Stimulated activated naive B cell treated with anti-CD40 and anti-IgM and Interleukin-4, amounts not matched to agents 10 μg/mL and 1 μg/mL and 100 μg/mL, for 72 hours (primary cell): Measurements from ENCODE around the gene VGLL4.

Experiments used
- ATAC-seq, 2 donors: fragments of 150-1000 bp; cut with Tn5 transposase; replicated peaks; 2 replicates each; pipeline ENCODE4 v1.10.0; 2021; ENCODE audit warnings: moderate library complexity in 1 of 2
- DNase-seq: peaks from one replicate; pipeline ENCODE4 v3.0.0; 2021
- H3K27ac Mint-ChIP-seq: one replicate; pipeline ENCODE4 v1.8.0; 2022; ENCODE audit warnings: mild to moderate bottlenecking, mixed read lengths
- H3K27me3 Mint-ChIP-seq, 2 donors: one replicate each; pipeline ENCODE4 v1.8.0; 2022; ENCODE audit warnings: mixed read lengths in 2 of 2
- H3K36me3 Mint-ChIP-seq, 2 donors: one replicate each; pipeline ENCODE4 v1.8.0; 2022; ENCODE audit warnings: mixed read lengths in 2 of 2, mild to moderate bottlenecking in 1 of 2
- H3K4me1 Mint-ChIP-seq, 2 donors: one replicate each; pipeline ENCODE4 v1.8.0; 2022; ENCODE audit warnings: mixed read lengths in 2 of 2, mild to moderate bottlenecking in 1 of 2
- H3K4me3 Mint-ChIP-seq, 2 donors: one replicate each; pipeline ENCODE4 v1.8.0; 2022; ENCODE audit warnings: mild to moderate bottlenecking in 2 of 2, mixed read lengths in 2 of 2, moderate library complexity in 1 of 2
- H3K9me3 Mint-ChIP-seq, 2 donors: one replicate each; pipeline ENCODE4 v1.8.0; 2022; ENCODE audit warnings: mixed read lengths in 2 of 2, mild to moderate bottlenecking in 1 of 2

Gene VGLL4

GRCh38 chr3:11641683-11642430, 1.9 kb downstream of the VGLL4 start:
- Mint-ChIP-seq H3K27ac (peak overlapping the region; percentile 98), H3K4me1 (peaks cover 30 to 37% of the 10 kb centered on the region in 2 donors), H3K27me3 (no peaks in the 10 kb centered on the region), H3K9me3 (no peaks in the 10 kb centered on the region), H3K36me3 (peaks cover 8 to 10% of the 10 kb centered on the region in 2 donors), H3K4me3 (peak overlapping the region; percentile 98 to 99)
- DNase-seq (no peak), ATAC-seq (no peak)

GRCh38 chr3:11641316-11641682, 2.4 kb downstream of the VGLL4 start:
- Mint-ChIP-seq H3K4me3 (peak overlapping the region; percentile 98 to 99), H3K9me3 (no peaks in the 10 kb centered on the region), H3K27me3 (no peaks in the 10 kb centered on the region), H3K4me1 (peaks cover 30 to 37% of the 10 kb centered on the region in 2 donors), H3K27ac (peak overlapping the region; percentile 98), H3K36me3 (peaks cover 8 to 10% of the 10 kb centered on the region in 2 donors)
- DNase-seq, result no peak
- ATAC-seq, result no peak

GRCh38 chr3:11640009-11640673, 3.6 kb downstream of the VGLL4 start:
- ATAC-seq, result no peak
- peaks cover 8 to 10% of the 10 kb centered on the region in 2 donors for H3K36me3 Mint-ChIP-seq
- no peaks in the 10 kb centered on the region for H3K27me3 Mint-ChIP-seq
- H3K4me3 Mint-ChIP-seq, result peak overlapping the region; percentile 23 to 26
- H3K27ac Mint-ChIP-seq, result no peak overlapping the region
- no peak for DNase-seq
- peaks cover 31 to 37% of the 10 kb centered on the region in 2 donors for H3K4me1 Mint-ChIP-seq
- no peaks in the 10 kb centered on the region for H3K9me3 Mint-ChIP-seq

GRCh38 chr3:11638495-11639358, 5.0 kb downstream of the VGLL4 start:
- H3K9me3 Mint-ChIP-seq, result no peaks in the 10 kb centered on the region
- no peaks in the 10 kb centered on the region for H3K27me3 Mint-ChIP-seq
- no peak overlapping the region for H3K27ac Mint-ChIP-seq
- no peak overlapping the region for H3K4me3 Mint-ChIP-seq
- H3K4me1 Mint-ChIP-seq, result peaks cover 37 to 42% of the 10 kb centered on the region in 2 donors
- ATAC-seq (no peak), DNase-seq (no peak)
- peaks cover 8 to 10% of the 10 kb centered on the region in 2 donors for H3K36me3 Mint-ChIP-seq

- peaks cover 7 to 8% of the 10 kb centered on the region in 2 donors for H3K36me3 Mint-ChIP-seq
- no peaks in the 10 kb centered on the region for H3K9me3 Mint-ChIP-seq
- H3K27me3 Mint-ChIP-seq, result no peaks in the 10 kb centered on the region
- H3K27ac Mint-ChIP-seq, result no peak overlapping the region
- no peak overlapping the region for H3K4me3 Mint-ChIP-seq
- ATAC-seq, result no peak
- no peak for DNase-seq
- peaks cover 38 to 43% of the 10 kb centered on the region in 2 donors for H3K4me1 Mint-ChIP-seq
These were observed 5.7 kb downstream of the VGLL4 start for GRCh38 chr3:11637901-11638458.

GRCh38 chr3:11636394-11636770, 7.3 kb downstream of the VGLL4 start:
- Mint-ChIP-seq H3K36me3 (peaks cover 5 to 6% of the 10 kb centered on the region in 2 donors), H3K9me3 (no peaks in the 10 kb centered on the region), H3K4me1 (peaks cover 42 to 45% of the 10 kb centered on the region in 2 donors), H3K27me3 (no peaks in the 10 kb centered on the region), H3K27ac (no peak overlapping the region), H3K4me3 (no peak overlapping the region)
- no peak for DNase-seq
- no peak for ATAC-seq

GRCh38 chr3:11635680-11636393, 7.9 kb downstream of the VGLL4 start:
- ATAC-seq (no peak), DNase-seq (no peak)
- no peaks in the 10 kb centered on the region for H3K27me3 Mint-ChIP-seq
- H3K27ac Mint-ChIP-seq, result no peak overlapping the region
- H3K36me3 Mint-ChIP-seq, result peaks cover 4 to 5% of the 10 kb centered on the region in 2 donors
- H3K4me3 Mint-ChIP-seq, result no peak overlapping the region
- H3K4me1 Mint-ChIP-seq, result peaks cover 43 to 46% of the 10 kb centered on the region in 2 donors
- no peaks in the 10 kb centered on the region for H3K9me3 Mint-ChIP-seq

- DNase-seq, result no peak
- no peak for ATAC-seq
- Mint-ChIP-seq H3K4me1 (peaks cover 39 to 41% of the 10 kb centered on the region in 2 donors), H3K27me3 (no peaks in the 10 kb centered on the region), H3K9me3 (no peaks in the 10 kb centered on the region), H3K4me3 (no peak overlapping the region), H3K27ac (peak overlapping the region; percentile 1), H3K36me3 (peaks cover 0 to 4% of the 10 kb centered on the region in 2 donors)
These were observed 8.6 kb downstream of the VGLL4 start for GRCh38 chr3:11634974-11635612.

- no peak for ATAC-seq
- no peak overlapping the region for H3K4me3 Mint-ChIP-seq
- peaks cover 37 to 42% of the 10 kb centered on the region in 2 donors for H3K4me1 Mint-ChIP-seq
- H3K36me3 Mint-ChIP-seq, result peaks cover 0 to under 1% of the 10 kb centered on the region in 2 donors
- DNase-seq, result no peak
- H3K9me3 Mint-ChIP-seq, result no peaks in the 10 kb centered on the region
- H3K27me3 Mint-ChIP-seq, result no peaks in the 10 kb centered on the region
- H3K27ac Mint-ChIP-seq, result no peak overlapping the region
These were observed 9.6 kb downstream of the VGLL4 start for GRCh38 chr3:11634081-11634635.

GRCh38 chr3:11632966-11633365, 10.7 kb downstream of the VGLL4 start:
- Mint-ChIP-seq H3K4me1 (peaks cover 27 to 34% of the 10 kb centered on the region in 2 donors), H3K36me3 (no peaks in the 10 kb centered on the region), H3K27ac (no peak overlapping the region), H3K9me3 (no peaks in the 10 kb centered on the region), H3K4me3 (no peak overlapping the region), H3K27me3 (no peaks in the 10 kb centered on the region)
- DNase-seq (no peak), ATAC-seq (no peak)

- no peak overlapping the region for H3K4me3 Mint-ChIP-seq
- no peaks in the 10 kb centered on the region for H3K9me3 Mint-ChIP-seq
- H3K4me1 Mint-ChIP-seq, result peaks cover 27 to 33% of the 10 kb centered on the region in 2 donors
- H3K27me3 Mint-ChIP-seq, result no peaks in the 10 kb centered on the region
- no peak overlapping the region for H3K27ac Mint-ChIP-seq
- no peaks in the 10 kb centered on the region for H3K36me3 Mint-ChIP-seq
- ATAC-seq, result no peak
- DNase-seq, result no peak
These were observed 11.2 kb downstream of the VGLL4 start for GRCh38 chr3:11632564-11632963.

GRCh38 chr3:11631820-11632219, 11.9 kb downstream of the VGLL4 start:
- Mint-ChIP-seq H3K4me3 (no peak overlapping the region), H3K36me3 (peaks cover 0 to 3% of the 10 kb centered on the region in 2 donors), H3K27me3 (no peaks in the 10 kb centered on the region), H3K27ac (no peak overlapping the region), H3K9me3 (no peaks in the 10 kb centered on the region), H3K4me1 (peaks cover 25 to 38% of the 10 kb centered on the region in 2 donors)
- ATAC-seq (no peak), DNase-seq (no peak)

GRCh38 chr3:11629716-11630115, 14.0 kb downstream of the VGLL4 start:
- Mint-ChIP-seq H3K27ac (no peak overlapping the region), H3K4me1 (peaks cover 31 to 57% of the 10 kb centered on the region in 2 donors), H3K27me3 (no peaks in the 10 kb centered on the region), H3K9me3 (no peaks in the 10 kb centered on the region), H3K36me3 (peaks cover 0 to 6% of the 10 kb centered on the region in 2 donors), H3K4me3 (no peak overlapping the region)
- no peak for ATAC-seq
- no peak for DNase-seq
